GM18909 (cell line): ENCODE data around the gene PACS2.
"Not testable (repeated sequence)": the region's sequence is repeated elsewhere in the genome, so short reads cannot be mapped to it uniquely, and the experiment has no call there.

ENCODE experiments used
- ATAC-seq: cut with Tn5 transposase; IDR thresholded peaks from one replicate; pipeline ENCODE4 v1.9.1; 2021; ENCODE audit warnings: mild to moderate bottlenecking; ENCODE audit not compliant: unreplicated experiment, poor library complexity

PACS2 gene

GRCh38 chr14:105313381-105314286, 914 bp upstream of the PACS2 start:
- ATAC-seq = peak; percentile 19

DNA sequence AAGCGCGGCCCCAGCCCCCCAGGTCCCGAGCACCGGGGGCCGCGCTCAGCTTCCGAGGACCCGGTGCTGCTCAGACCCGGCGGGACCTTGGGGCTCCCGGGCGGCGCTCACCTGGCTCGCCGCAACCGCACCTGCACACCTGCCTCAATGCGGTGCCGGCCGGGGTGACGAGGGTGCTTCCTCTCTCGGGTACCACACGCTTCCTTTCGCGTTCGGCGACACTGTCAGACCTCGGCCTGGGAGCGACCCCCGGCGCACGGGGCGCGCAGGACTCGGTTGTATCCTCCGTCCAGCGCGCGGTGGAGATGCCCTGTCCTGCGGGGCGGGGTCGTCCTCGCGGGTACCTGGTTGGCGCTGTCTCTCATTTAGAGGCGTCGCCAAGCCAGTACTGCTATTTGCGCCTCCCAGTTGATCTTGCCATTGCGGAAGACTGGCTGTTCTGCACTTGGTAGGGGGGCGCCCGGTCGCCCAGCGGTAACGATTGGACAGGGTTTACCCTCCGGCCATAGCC, 718 bp downstream of the PACS2 start:
- peak; percentile 11 for ATAC-seq

GRCh38 chr14:105315941-105316576, 1.5 kb downstream of the PACS2 start:
- no peak for ATAC-seq

DNA sequence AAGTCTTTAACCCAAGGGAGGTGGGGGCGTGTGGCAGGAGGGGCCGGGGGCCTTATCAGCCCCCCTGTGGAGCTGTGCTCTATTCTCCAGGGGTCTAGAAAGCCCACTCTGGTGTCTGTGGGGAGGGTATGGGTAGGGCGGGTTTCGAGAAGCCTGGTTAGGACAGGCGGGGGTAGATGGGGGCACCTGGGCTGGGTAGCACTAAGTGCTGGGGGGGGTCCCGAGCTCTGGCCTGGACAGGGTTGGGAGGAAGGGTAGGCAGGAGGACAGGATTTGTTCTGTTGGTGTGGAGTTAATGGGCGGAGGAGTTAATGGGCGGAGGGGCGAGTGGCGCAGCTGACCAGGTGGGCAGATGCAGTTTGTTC, 2.0 kb downstream of the PACS2 start:
- ATAC-seq = no peak

GRCh38 chr14:105316968-105317510, 2.5 kb downstream of the PACS2 start:
- no peak for ATAC-seq

- ATAC-seq = no peak
Measured at GRCh38 chr14:105317546-105317945, 3.0 kb downstream of the PACS2 start.

DNA sequence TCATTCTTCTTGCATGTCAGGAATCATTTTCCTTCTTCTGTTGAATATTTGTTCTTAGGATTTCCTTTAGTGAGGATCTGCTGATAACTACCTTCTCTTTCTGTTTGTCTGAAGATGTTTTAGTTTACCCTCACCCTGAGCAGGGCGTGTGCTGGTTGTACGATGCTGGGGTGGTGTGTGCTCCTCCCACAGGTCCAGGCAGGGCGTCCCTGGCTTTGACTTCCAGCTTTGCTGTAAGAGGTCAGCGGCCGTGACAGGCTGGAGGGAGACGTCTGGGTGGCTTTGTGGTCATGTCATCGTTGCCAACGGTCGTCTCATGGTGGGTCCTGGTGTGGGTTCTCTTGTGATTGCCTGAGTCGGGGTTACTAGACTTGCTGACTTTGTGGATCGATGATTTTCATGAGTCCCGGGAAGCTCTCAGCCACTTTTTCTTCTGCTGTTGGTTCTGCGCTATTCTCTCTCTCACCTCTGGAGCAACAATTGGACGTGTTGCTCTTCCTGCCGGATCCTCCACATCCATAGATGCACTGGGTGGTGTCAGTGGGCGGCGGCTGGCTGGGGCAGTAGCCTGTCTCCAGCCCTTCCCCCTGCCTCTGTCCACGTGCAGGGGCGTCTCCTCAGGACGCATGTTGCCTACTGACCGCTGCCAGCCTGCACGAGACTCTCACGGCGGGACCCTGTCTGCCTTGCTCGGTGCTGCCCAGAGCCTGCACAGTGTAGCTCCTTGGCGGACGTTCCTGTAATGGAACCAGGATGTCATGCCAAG, 8.4 kb downstream of the PACS2 start:
- ATAC-seq = no peak

- ATAC-seq = no peak
Measured at GRCh38 chr14:105323663-105324062, 9.1 kb downstream of the PACS2 start.

DNA sequence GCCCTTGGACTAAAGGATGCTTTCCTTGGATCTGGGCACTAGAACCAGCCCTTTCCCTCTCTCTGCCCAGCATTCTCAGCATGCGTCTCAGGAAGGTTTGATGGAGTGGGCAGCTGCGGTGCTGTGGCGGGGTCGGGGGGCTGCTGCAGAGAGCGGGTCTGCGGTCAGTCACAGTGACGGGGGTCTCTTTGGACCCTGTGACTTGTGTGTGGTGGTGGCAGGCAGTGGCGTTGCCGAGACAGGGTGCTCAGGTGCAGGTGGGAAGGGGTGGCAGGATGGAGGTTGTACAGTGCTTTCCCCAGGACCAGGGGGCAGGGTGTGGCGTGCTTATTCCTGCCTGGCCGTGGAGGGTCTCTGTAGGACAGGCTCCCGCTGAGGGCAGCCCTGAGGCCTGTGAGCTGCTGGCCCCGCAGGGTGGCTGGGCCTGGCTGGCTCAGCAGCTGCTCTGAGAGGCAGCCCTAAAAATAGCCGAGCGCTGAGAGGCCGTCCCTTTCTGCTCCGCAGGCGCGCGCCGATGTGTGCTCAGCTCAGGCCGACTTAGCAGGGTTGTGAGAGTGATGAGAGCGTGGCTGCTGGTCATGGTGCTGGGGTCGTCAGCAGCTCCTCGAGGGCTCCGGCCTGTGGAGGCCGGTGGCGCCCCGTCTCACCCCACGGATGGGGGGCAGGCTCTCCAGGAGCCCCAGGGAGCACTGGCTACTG, 9.7 kb downstream of the PACS2 start:
- no peak for ATAC-seq

- ATAC-seq = no peak
Measured at GRCh38 chr14:105324871-105325270, 10.3 kb downstream of the PACS2 start.

DNA sequence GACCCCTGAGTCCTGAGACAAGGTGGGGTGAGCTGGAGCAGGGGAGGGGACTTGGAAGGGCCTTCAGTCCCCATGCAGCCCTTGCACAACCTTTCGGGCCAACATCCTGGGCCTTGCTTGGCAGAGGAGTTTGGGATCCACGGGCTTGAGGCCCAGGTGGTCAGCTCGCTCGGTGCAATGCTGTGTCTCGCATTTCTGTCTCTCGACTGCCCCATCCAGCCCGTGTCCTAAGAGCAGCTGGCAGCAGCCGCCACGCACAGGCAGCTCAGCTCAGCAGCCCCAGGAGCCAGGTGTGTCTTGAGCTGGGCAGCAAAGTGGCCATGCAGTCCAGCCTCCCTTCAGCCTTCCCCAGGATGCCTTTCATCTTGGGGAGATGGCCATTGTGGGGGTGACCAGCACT, 10.8 kb downstream of the PACS2 start:
- no peak for ATAC-seq

GRCh38 chr14:105325716-105326567, 11.4 kb downstream of the PACS2 start:
- no peak for ATAC-seq

DNA sequence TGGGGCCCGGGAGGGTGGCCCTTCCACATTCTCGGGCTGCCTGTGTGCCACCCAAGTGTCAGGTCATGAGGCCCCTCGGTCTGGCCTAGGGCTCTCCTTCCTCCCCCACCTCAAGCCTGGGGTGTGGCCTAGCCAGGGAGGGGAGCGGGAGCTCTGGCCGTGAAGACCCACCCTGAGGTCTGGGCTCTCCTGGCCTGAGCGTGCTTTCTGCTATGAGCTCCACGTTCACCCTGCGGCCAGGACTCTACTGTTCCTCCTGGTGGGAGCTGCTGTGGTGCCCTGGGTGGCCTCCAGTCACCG, 12.0 kb downstream of the PACS2 start:
- ATAC-seq = no peak

- no peak for ATAC-seq
Measured at GRCh38 chr14:105326891-105327694, 12.5 kb downstream of the PACS2 start.

DNA sequence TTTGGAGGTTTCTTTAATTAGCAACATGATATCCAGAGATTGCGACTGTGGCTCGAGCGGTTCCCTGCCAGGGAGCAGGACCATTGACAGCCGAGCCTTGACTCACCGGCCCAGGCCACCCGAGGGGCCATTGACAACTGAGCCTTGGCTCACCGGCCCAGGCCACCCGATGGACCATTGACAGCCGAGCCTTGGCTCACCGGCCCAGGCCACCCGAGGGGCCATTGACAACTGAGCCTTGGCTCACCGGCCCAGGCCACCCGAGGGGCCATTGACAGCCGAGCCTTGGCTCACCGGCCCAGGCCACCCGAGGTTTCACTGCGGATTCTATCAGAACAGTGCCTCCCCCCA, 13.1 kb downstream of the PACS2 start:
- not testable (repeated sequence) for ATAC-seq

GRCh38 chr14:105328070-105328677, 13.6 kb downstream of the PACS2 start:
- ATAC-seq = no peak

DNA sequence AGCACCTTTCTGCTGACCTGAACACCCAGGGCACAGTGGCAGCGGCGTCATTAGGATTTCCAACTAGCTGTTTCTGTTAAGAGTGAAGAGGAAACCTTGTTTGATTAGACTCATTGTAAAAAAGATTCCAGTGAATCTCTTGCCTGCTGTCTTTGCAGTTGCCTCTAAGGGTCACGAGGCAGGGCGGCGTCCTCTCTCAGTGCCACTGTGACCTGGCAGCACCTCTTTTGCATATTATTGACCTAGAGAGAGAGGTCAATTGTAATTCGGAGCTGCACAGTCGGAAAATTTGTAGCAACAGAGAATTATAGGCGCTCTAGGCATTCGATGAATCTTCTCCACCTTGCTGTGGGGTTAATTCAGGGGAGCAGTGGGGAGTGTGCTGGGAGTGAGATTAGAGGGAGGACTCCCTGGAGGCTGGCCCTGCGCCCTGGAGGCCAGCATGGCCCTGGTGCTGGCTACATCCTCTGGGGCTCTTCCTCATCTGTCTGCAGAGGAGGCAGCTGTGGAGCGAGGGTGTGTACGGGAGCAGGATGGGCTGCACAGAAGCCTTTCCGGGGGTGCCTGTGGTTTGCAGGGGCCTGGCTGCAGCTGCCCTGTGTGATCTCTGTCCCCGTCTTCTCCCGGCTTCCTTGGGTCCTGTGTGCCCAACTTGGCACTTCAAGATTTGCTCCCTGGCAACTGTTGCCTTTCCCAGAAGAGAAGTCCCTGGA, 14.3 kb downstream of the PACS2 start:
- no peak for ATAC-seq
